Esophagus squamous epithelium (tissue), 4 donors: Measurements from ENCODE around the gene GPC5.

Source experiments
- CTCF ChIP-seq, 6 experiments: fragments of 450-650 bp in 4 of 6; fragments of 200-600 bp in 2 of 6; sonication (generic) in 2 of 6; IDR thresholded peaks; one replicate each; pipeline ENCODE4 v1.5.1; 2016 to 2019; ENCODE audit warnings: antibody characterized with exemption in 6 of 6, mild to moderate bottlenecking in 4 of 6, moderate library complexity in 4 of 6
- POLR2A ChIP-seq, 4 donors: fragments of 450-650 bp; IDR thresholded peaks; one replicate each; pipeline ENCODE4 v1.6.1; 2017; ENCODE audit warnings: antibody characterized with exemption in 4 of 4, mild to moderate bottlenecking in 4 of 4, moderate library complexity in 3 of 4

- TF ChIP-seq CTCF (IDR thresholded peaks at IDR 0.05) (no peak), POLR2A (IDR thresholded peaks at IDR 0.05) (no peak)
Observed at GRCh38 chr13:91894316-91894715, 495.9 kb downstream of the GPC5 start.
